Hepatocyte (in vitro differentiated cells): ENCODE data around the gene EGLN1.
"Not testable (repeated sequence)": the region's sequence is repeated elsewhere in the genome, so short reads cannot be mapped to it uniquely, and the experiment has no call there.

ENCODE experiments used
- CTCF ChIP-seq: fragments of 200-600 bp; sonication (generic); IDR thresholded peaks from 2 replicates; pipeline ENCODE4 v1.5.1; 2016; ENCODE audit warnings: antibody characterized with exemption, mild to moderate bottlenecking; ENCODE audit not compliant: poor library complexity
- EZH2 ChIP-seq: fragments of 200-600 bp; sonication (generic); IDR thresholded peaks from 2 replicates; pipeline ENCODE4 v1.6.1; 2016; ENCODE audit warnings: antibody characterized with exemption, mild to moderate bottlenecking, borderline replicate concordance
- EZH2phosphoT487 ChIP-seq: fragments of 200-600 bp; sonication (generic); IDR thresholded peaks from one replicate; pipeline ENCODE4 v1.6.1; 2018; ENCODE audit warnings: antibody characterized with exemption, mild to moderate bottlenecking, low read depth, moderate library complexity; ENCODE audit not compliant: unreplicated experiment, severe bottlenecking

DNA sequence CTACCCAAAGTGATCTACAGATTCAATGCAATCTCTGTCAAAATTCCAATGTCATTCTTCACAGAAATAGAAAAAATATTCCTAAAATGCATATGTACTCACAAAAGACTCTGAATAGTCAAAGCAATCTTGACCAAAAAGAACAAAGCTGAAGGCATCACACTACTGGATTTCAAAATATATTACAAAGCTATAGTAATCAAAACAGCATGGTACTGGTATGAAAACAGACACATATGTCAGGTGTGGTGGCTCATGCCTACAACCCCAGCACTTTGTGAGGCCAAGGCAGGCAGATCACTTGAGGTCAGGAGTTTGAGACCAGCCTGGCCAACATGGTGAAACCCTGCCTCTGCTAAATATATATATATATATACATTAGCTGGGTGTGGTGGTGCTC lies 35.9 kb upstream of the EGLN1 start:
- not testable (repeated sequence) for TF ChIP-seq EZH2, CTCF, EZH2phosphoT487
